MM.1S (cell line): ENCODE results near the gene SLC25A40.

Source experiments
- DNase-seq: peaks from one replicate; pipeline ENCODE4 v3.0.0-alpha.2; 2015
- H2AFZ ChIP-seq: fragments of 300-600 bp; sonication (generic); 2 replicates; pipeline ENCODE4 v1.6.0; 2016; ENCODE audit warnings: antibody characterized with exemption, low read length
- H3F3A ChIP-seq: fragments of 300-600 bp; sonication (generic); 2 replicates; pipeline ENCODE4 v1.6.1; 2016; ENCODE audit warnings: mild to moderate bottlenecking, antibody characterized with exemption, low read length, moderate library complexity, mixed read lengths; ENCODE audit not compliant: insufficient read depth
- H3K27ac ChIP-seq: fragments of 300-600 bp; sonication (generic); 2 replicates; pipeline ENCODE4 v1.5.1; 2016; ENCODE audit warnings: mild to moderate bottlenecking, low read length
- H3K27me3 ChIP-seq: fragments of 300-600 bp; sonication (generic); replicated peaks from 2 replicates; pipeline ENCODE4 v1.6.0; 2016; ENCODE audit warnings: low read length; ENCODE audit not compliant: insufficient read depth
- H3K36me3 ChIP-seq: fragments of 300-600 bp; sonication (generic); replicated peaks from 2 replicates; pipeline ENCODE4 v1.6.1; 2016; ENCODE audit warnings: mild to moderate bottlenecking, low read length, mixed read lengths; ENCODE audit not compliant: insufficient read depth
- H3K4me1 ChIP-seq: fragments of 300-600 bp; sonication (generic); 2 replicates; pipeline ENCODE4 v1.6.1; 2016; ENCODE audit warnings: low read length, mixed read lengths
- H3K4me2 ChIP-seq: fragments of 300-600 bp; sonication (generic); 2 replicates; pipeline ENCODE4 v1.6.0; 2016; ENCODE audit warnings: low read depth, low read length
- H3K4me3 ChIP-seq: fragments of 300-600 bp; sonication (generic); 2 replicates; pipeline ENCODE4 v1.5.1; 2016; ENCODE audit warnings: low read length, mixed read lengths
- H3K79me2 ChIP-seq: fragments of 300-600 bp; sonication (generic); 2 replicates; pipeline ENCODE4 v1.6.1; 2016; ENCODE audit warnings: mixed run types, low read length, mixed read lengths
- H3K9ac ChIP-seq: fragments of 300-600 bp; sonication (generic); 2 replicates; pipeline ENCODE4 v1.6.1; 2016; ENCODE audit warnings: low read length, mixed read lengths
- H3K9me2 ChIP-seq: fragments of 300-600 bp; sonication (generic); replicated peaks from 2 replicates; pipeline ENCODE4 v1.6.1; 2016; ENCODE audit warnings: mild to moderate bottlenecking, low read length, mixed read lengths; ENCODE audit not compliant: insufficient read depth
- H3K9me3 ChIP-seq: fragments of 300-600 bp; sonication (generic); replicated peaks from 2 replicates; pipeline ENCODE4 v1.6.1; 2016; ENCODE audit warnings: mild to moderate bottlenecking, low read length, mixed read lengths; ENCODE audit not compliant: insufficient read depth
- H4K20me1 ChIP-seq: fragments of 300-600 bp; sonication (generic); 2 replicates; pipeline ENCODE4 v1.6.1; 2016; ENCODE audit warnings: mild to moderate bottlenecking, low read length, moderate library complexity, mixed read lengths; ENCODE audit not compliant: insufficient read depth
- EZH2 ChIP-seq: fragments of 300-600 bp; sonication (generic); optimal IDR thresholded peaks from 2 replicates; pipeline ENCODE3; 2017; ENCODE audit warnings: low read depth, mild to moderate bottlenecking, antibody characterized with exemption, low read length, mixed read lengths
- EZH2phosphoT487 ChIP-seq: fragments of 300-600 bp; sonication (generic); IDR thresholded peaks from 2 replicates; pipeline ENCODE4 v1.6.1; 2018; ENCODE audit warnings: antibody characterized with exemption, low read length
- TF ChIP-seq, protein P1 (sequence below): fragments of 300-600 bp; sonication (generic); IDR thresholded peaks from 2 replicates; pipeline ENCODE4 v1.5.1; 2016; ENCODE audit warnings: antibody characterized with exemption, low read length, mixed read lengths

SLC25A40 gene

DNA sequence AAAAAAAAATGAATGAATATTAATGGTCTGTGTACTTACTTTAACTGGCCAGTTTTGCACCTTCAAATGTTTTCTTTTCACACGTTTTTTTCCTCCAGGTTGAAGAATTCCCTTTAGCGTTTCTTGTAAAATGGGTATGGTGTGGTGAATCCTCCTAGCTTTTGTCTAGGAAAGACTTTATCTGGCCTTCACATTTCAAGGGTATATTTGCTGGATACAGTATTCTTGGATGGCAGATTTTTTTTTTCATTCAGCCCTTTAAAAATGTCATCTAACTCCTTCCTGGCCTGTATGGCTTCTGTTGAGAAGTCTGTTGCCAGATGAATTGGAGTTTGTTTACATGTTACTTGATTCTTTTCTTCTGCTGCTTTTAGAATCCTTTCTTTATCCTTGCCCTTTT lies 10.1 kb downstream of the SLC25A40 start:
- TF ChIP-seq, protein P1, sequence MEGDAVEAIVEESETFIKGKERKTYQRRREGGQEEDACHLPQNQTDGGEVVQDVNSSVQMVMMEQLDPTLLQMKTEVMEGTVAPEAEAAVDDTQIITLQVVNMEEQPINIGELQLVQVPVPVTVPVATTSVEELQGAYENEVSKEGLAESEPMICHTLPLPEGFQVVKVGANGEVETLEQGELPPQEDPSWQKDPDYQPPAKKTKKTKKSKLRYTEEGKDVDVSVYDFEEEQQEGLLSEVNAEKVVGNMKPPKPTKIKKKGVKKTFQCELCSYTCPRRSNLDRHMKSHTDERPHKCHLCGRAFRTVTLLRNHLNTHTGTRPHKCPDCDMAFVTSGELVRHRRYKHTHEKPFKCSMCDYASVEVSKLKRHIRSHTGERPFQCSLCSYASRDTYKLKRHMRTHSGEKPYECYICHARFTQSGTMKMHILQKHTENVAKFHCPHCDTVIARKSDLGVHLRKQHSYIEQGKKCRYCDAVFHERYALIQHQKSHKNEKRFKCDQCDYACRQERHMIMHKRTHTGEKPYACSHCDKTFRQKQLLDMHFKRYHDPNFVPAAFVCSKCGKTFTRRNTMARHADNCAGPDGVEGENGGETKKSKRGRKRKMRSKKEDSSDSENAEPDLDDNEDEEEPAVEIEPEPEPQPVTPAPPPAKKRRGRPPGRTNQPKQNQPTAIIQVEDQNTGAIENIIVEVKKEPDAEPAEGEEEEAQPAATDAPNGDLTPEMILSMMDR: no peak
- TF ChIP-seq EZH2phosphoT487 (no peak), EZH2 (no peak)
- Histone ChIP-seq H3K4me2 (no peak overlapping the region), H3K9me2 (no peaks in the 10 kb centered on the region), H4K20me1 (no peaks in the 10 kb centered on the region), H3K9me3 (no peaks in the 10 kb centered on the region), H2AFZ (no peak overlapping the region), H3K4me3 (no peak overlapping the region), H3K27ac (no peak overlapping the region), H3F3A (no peaks in the 10 kb centered on the region), H3K79me2 (peaks cover 50% of the 10 kb centered on the region), H3K27me3 (no peaks in the 10 kb centered on the region), H3K9ac (no peak overlapping the region), H3K4me1 (no peaks in the 10 kb centered on the region), H3K36me3 (peaks cover 10% of the 10 kb centered on the region; the same call in 1 of the 2 replicates)
- DNase-seq: no peak

DNA sequence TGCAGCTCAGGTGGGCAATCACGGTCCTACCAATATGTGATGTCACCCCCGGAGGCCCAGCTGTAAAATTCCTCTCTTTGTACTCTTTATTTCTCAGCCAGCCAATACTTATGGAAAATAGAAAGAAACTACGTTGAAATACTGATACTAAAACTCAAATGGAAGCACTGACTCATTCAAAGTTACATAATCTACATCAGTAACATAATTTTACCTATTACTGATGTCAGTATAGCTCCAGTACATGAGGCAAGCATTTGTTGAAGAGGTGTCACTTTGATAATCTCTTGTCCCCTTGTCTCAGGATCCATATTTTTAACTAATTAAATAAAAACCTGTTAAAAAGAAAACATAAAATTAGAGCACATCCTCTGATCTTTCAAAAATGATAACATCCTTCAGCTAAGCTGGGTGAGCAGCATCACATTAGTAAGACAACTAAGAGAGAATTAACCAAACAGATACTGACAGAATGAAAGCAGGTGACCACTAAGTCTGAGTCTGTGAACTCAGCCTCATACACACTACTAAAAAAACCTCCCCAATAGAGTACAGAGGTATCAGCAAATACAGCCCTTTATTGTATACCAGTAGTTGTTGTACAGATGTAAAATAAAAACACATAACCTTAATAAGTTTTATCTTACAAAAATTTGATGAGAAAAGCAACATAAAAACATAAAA lies 17.6 kb downstream of the SLC25A40 start:
- H3K27ac ChIP-seq: no peak overlapping the region
- no peak overlapping the region for H2AFZ ChIP-seq
- no peak for DNase-seq
- no peaks in the 10 kb centered on the region for H3K9me2 ChIP-seq
- H3K9ac ChIP-seq: no peak overlapping the region
- H3K79me2 ChIP-seq: 0 out of 2 replicates have a peak, but pooled peaks cover 6% of the 10 kb centered on the region
- H3K9me3 ChIP-seq: no peaks in the 10 kb centered on the region
- no peaks in the 10 kb centered on the region for H3K27me3 ChIP-seq
- no peak overlapping the region for H3K4me2 ChIP-seq
- H3K4me1 ChIP-seq: no peaks in the 10 kb centered on the region
- no peak overlapping the region for H3K4me3 ChIP-seq
- H4K20me1 ChIP-seq: no peaks in the 10 kb centered on the region
- TF ChIP-seq EZH2phosphoT487 (no peak), EZH2 (no peak)
- TF ChIP-seq, protein P1: no peak
- peaks cover 4% of the 10 kb centered on the region; the same call in 1 of the 2 replicates for H3K36me3 ChIP-seq
- no peaks in the 10 kb centered on the region for H3F3A ChIP-seq

DNA sequence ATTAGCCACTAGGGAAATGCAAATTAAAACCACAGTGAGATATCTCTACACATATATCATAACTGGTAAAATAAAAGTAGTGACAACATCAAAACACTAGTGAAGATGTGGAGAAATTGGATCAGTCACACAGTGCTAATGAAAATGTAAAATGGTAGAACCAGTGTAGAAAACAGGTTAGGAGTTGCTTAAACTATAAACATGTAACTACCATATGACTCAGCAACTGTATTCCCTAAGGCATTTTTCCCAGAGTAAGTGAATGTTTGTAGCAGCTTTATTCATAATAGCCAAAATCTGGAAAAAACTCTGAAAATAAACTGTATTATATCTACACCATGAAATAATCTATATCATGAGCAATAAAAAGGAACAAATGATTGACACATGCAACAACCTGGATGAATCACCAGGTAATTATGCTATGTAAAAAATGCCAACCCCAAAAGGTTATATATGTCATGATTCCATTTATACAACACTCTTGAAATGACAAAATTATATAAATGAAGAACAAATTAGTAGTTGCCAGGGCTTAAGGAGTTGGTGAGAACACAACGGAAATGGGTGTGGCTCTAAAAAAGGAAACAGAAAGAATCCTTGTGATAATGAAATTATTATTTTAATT lies 22.8 kb downstream of the SLC25A40 start:
- Histone ChIP-seq H3K9ac (no peak overlapping the region), H3K4me2 (no peak overlapping the region), H3K4me1 (no peaks in the 10 kb centered on the region), H3K9me2 (no peaks in the 10 kb centered on the region), H4K20me1 (no peaks in the 10 kb centered on the region), H3K9me3 (no peaks in the 10 kb centered on the region), H3F3A (no peaks in the 10 kb centered on the region), H3K79me2 (no peaks in the 10 kb centered on the region), H3K27ac (no peak overlapping the region), H3K4me3 (no peak overlapping the region), H3K27me3 (no peaks in the 10 kb centered on the region), H3K36me3 (no peaks in the 10 kb centered on the region; the same call in 1 of the 2 replicates), H2AFZ (no peak overlapping the region)
- TF ChIP-seq EZH2phosphoT487: no peak
- no peak for TF ChIP-seq EZH2
- TF ChIP-seq, protein P1: no peak
- no peak for DNase-seq
